ENCODE results near the gene CAMTA1. TPM values are rescaled to one million over a fixed set of nuclear protein-coding genes. Genes with fewer than 3 reads are reported as not detected.
"Not testable (repeated sequence)": the region's sequence is repeated elsewhere in the genome, so short reads cannot be mapped to it uniquely, and the experiment has no call there.

The CAMTA1 gene
- polyA plus RNA-seq, 3 donors from 2014 or later, result 52.7 to 89.0 (median 71.0) TPM

DNA sequence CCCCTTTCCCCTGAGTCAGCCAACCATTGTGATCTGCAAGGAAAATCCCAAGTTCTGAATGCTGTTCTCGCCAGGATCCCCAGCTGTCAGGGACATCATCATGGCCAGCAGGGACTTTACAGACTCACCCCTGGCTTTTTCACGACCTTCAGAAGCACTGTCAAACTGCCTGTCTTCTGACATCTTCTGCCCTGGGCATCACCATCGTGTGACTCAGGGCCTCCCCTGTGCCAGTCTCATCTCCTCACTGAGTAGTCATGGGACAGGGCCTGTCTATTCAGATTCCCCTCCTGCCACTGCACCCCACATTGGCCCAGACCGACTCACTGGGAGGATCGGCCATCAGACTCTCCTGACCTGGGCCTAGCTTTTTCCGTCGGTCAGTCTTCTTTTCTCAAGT lies 913.4 kb downstream of the CAMTA1 start:
- Mint-ChIP-seq H3K27ac (no peak overlapping the region), H3K9me3 (peaks cover 0 to 4% (median 0%) of the 10 kb centered on the region in 6 donors), H3K36me3 (no peaks in the 10 kb centered on the region), H3K4me1 (peaks cover 0 to 3% of the 10 kb centered on the region in 2 donors), H3K4me3 (no peak overlapping the region), H3K27me3 (ENCODE audit: low read depth in 3 of 3) (peaks cover 4 to 22% (median 7%) of the 10 kb centered on the region in 3 donors)
- DNase-seq, result no peak

GRCh38 chr1:7702365-7702764 lies 917.1 kb downstream of the CAMTA1 start:
- no peaks in the 10 kb centered on the region for H3K9me3 Mint-ChIP-seq
- DNase-seq, result no peak

DNA sequence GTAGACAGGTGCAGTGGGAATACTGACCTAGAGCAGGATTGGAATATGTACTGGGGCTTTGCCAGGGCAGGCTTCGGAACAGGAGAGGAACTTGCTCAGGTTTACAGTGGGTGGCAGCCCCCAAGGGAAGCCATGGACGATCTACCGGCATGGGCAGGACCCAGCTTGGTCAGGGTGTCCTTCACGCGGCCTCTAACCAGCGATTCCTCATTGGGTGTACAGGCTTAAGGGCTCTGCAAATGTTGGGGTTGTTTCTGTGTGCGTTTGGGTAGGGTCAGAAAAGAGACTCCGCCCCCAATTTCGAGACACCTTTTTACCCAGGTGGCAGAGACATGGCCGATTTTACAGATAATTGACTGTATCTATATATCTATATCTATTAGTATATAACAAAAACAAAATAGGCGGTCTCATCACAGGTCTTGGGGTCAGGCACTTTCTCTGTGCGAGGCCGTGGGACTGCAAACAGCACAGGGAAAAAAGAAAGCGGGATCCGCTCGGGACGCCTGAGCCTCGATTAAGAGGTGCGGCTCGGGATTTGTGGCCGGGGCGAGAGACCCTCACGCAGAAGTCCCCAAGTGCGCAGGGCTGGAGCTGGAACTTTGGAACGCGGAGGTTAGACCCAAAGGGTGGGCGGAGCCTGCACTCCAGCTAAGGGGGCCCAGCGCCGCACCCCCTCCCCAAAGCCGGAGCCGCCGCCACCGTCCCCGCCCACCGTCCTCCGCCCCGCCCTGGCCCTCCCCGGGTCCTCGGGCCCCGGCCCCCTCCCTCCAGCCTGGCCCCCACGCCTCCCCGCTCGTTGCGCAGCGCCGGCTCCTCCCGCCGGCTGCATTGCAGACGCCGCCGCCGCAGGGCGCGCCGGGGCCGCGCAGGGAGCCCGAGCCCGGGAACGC lies 918.3 kb downstream of the CAMTA1 start:
- H3K4me3 Mint-ChIP-seq, result peak overlapping the region; percentile 69 to 83 (median 75)
- H3K4me1 Mint-ChIP-seq, result peaks cover 9 to 13% of the 10 kb centered on the region in 2 donors
- H3K27me3 Mint-ChIP-seq (ENCODE audit: low read depth in 3 of 3), result peaks cover 6 to 32% (median 15%) of the 10 kb centered on the region in 3 donors
- DNase-seq, result peak in 1 of 3 donors; percentile 13
- H3K27ac Mint-ChIP-seq, result peak overlapping the region in 1 of 6 donors; percentile 12
- H3K36me3 Mint-ChIP-seq, result no peaks in the 10 kb centered on the region
- no peaks in the 10 kb centered on the region for H3K9me3 Mint-ChIP-seq

More at GRCh38 chr1:7702365-7702764, 917.1 kb downstream of the CAMTA1 start:
- Mint-ChIP-seq H3K27ac (peak overlapping the region in 1 of 6 donors; percentile 12), H3K4me3 (peak overlapping the region in 3 of 5 donors; percentile 40 to 63 (median 41)), H3K36me3 (no peaks in the 10 kb centered on the region), H3K27me3 (ENCODE audit: low read depth in 3 of 3) (peaks cover 6 to 29% (median 15%) of the 10 kb centered on the region in 3 donors), H3K4me1 (peaks cover 9 to 13% of the 10 kb centered on the region in 2 donors)

DNA sequence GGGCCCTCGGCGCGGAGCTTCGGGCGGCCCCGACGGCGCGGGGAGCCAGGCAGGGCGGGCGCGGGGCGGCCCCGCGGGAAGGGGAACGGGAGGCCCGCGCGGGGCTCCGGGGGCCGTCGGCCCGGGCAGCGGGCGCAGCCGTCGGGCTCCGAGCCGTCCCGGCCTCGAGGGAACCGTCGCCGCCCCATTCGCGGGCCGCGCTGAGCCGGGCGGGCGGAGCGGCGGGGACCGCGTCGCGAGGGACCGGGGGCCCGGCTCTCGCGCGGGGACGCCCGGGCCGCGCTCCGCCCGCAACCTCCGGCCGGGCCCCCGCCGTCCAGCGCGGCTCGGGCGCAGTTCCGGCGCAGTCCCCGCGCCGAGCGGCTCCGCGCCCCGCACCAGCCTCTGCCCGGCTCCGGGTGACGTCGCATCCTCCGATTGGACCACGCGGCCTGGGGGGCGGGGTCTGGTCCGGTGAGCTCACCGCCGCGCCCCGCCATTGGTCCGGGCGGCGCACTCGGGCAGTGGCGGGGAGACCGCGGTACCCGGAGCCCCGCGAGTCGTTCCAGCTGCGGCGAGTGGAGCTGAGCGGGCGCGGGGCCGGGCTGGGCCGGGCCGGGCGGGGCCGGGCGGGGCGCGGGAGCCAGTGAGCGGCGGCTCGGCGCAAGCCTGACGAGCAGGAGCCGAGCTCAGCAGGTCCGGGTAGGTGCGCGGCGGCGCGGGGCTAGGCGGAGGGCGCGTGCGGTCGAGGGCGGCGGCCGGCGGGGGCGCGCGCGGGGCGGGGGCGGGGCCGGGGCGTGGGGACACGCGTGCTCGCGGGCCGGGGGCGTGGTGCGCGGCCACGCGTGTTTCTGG lies 919.2 kb downstream of the CAMTA1 start:
- Mint-ChIP-seq H3K4me3 (peak overlapping the region in 3 of 5 donors; percentile 17 to 85 (median 60)), H3K4me1 (peaks cover 9 to 13% of the 10 kb centered on the region in 2 donors), H3K36me3 (no peaks in the 10 kb centered on the region), H3K9me3 (no peaks in the 10 kb centered on the region), H3K27me3 (ENCODE audit: low read depth in 3 of 3) (peaks cover 6 to 35% (median 15%) of the 10 kb centered on the region in 3 donors), H3K27ac (no peak overlapping the region)
- DNase-seq, result peak; percentile 89 to 91 (median 90)

GRCh38 chr1:7705048-7705907 lies 920.0 kb downstream of the CAMTA1 start:
- Mint-ChIP-seq H3K9me3 (no peaks in the 10 kb centered on the region), H3K27me3 (ENCODE audit: low read depth in 3 of 3) (peaks cover 6 to 35% (median 19%) of the 10 kb centered on the region in 3 donors), H3K4me3 (peak overlapping the region; percentile 80 to 85 (median 84)), H3K4me1 (peaks cover 9 to 13% of the 10 kb centered on the region in 2 donors), H3K36me3 (no peaks in the 10 kb centered on the region), H3K27ac (peak overlapping the region in 5 of 6 donors; percentile 45 to 72 (median 61))
- peak; percentile 43 to 47 (median 46) for DNase-seq

- Mint-ChIP-seq H3K4me1 (peaks cover 9 to 13% of the 10 kb centered on the region in 2 donors), H3K9me3 (no peaks in the 10 kb centered on the region), H3K27ac (peak overlapping the region in 2 of 6 donors; percentile 45 to 72), H3K27me3 (ENCODE audit: low read depth in 3 of 3) (peaks cover 6 to 35% (median 19%) of the 10 kb centered on the region in 3 donors), H3K4me3 (peak overlapping the region; percentile 77 to 85 (median 83)), H3K36me3 (no peaks in the 10 kb centered on the region)
- no peak for DNase-seq
Measured at GRCh38 chr1:7705908-7706216, 920.6 kb downstream of the CAMTA1 start.

DNA sequence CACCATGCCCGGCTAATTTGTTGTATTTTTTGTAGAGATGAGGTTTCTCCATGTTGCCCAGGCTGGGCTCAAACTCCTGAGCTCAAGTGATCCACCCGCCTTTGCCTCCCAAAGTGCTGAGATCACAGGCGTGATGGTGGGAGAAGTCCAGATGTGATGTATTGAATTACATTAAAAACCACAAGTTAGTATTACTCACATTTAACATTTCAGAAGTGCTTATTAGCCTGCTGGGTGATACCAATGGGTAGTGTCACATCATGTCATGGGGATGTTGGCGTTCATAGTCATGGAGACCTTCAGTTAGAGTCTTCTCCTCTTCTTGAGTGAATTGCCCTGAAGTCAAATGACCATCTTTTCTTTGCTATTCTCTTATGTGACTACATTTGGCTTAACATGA lies 922.3 kb downstream of the CAMTA1 start:
- Mint-ChIP-seq H3K9me3 (peaks cover 0 to under 1% (median 0%) of the 10 kb centered on the region in 6 donors), H3K36me3 (no peaks in the 10 kb centered on the region), H3K4me1 (peaks cover 9 to 13% of the 10 kb centered on the region in 2 donors), H3K4me3 (no peak overlapping the region), H3K27ac (no peak overlapping the region), H3K27me3 (ENCODE audit: low read depth in 3 of 3) (peaks cover 6 to 31% (median 19%) of the 10 kb centered on the region in 3 donors)
- DNase-seq, result no peak

GRCh38 chr1:7708065-7708464 lies 922.8 kb downstream of the CAMTA1 start:
- H3K27me3 Mint-ChIP-seq (ENCODE audit: low read depth in 3 of 3), result peaks cover 3 to 27% (median 19%) of the 10 kb centered on the region in 3 donors
- not testable (repeated sequence) for H3K9me3 Mint-ChIP-seq, H3K36me3 Mint-ChIP-seq, H3K4me3 Mint-ChIP-seq, H3K27ac Mint-ChIP-seq, DNase-seq
- peaks cover 9 to 13% of the 10 kb centered on the region in 2 donors for H3K4me1 Mint-ChIP-seq

- no peaks in the 10 kb centered on the region for H3K36me3 Mint-ChIP-seq
- H3K4me1 Mint-ChIP-seq, result peaks cover 2 to 5% of the 10 kb centered on the region in 2 donors
- H3K27ac Mint-ChIP-seq, result no peak overlapping the region
- H3K4me3 Mint-ChIP-seq, result no peak overlapping the region
- H3K9me3 Mint-ChIP-seq, result peaks cover 0 to 2% (median 0%) of the 10 kb centered on the region in 6 donors
- peaks cover 3 to 20% (median 13%) of the 10 kb centered on the region in 3 donors for H3K27me3 Mint-ChIP-seq (ENCODE audit: low read depth in 3 of 3)
- DNase-seq, result no peak
Measured at GRCh38 chr1:7710859-7711258, 925.6 kb downstream of the CAMTA1 start.

- Mint-ChIP-seq H3K4me3 (no peak overlapping the region), H3K36me3 (no peaks in the 10 kb centered on the region), H3K27me3 (ENCODE audit: low read depth in 3 of 3) (peaks cover 0 to 11% (median 6%) of the 10 kb centered on the region in 3 donors), H3K9me3 (peaks cover 0 to 2% (median 0%) of the 10 kb centered on the region in 6 donors), H3K27ac (no peak overlapping the region), H3K4me1 (no peaks in the 10 kb centered on the region)
- no peak for DNase-seq
Measured at GRCh38 chr1:7712731-7713323, 927.6 kb downstream of the CAMTA1 start.

- Mint-ChIP-seq H3K27ac (no peak overlapping the region), H3K36me3 (no peaks in the 10 kb centered on the region), H3K9me3 (peaks cover 0 to 2% (median 0%) of the 10 kb centered on the region in 6 donors), H3K27me3 (ENCODE audit: low read depth in 3 of 3) (peaks cover 1 to 11% (median 2%) of the 10 kb centered on the region in 3 donors), H3K4me3 (no peak overlapping the region), H3K4me1 (no peaks in the 10 kb centered on the region)
- DNase-seq, result no peak
Measured at GRCh38 chr1:7716506-7716905, 931.3 kb downstream of the CAMTA1 start.

GRCh38 chr1:7717748-7718368 lies 932.6 kb downstream of the CAMTA1 start:
- H3K4me3 Mint-ChIP-seq, result no peak overlapping the region
- DNase-seq, result no peak
- H3K36me3 Mint-ChIP-seq, result no peaks in the 10 kb centered on the region
- H3K27ac Mint-ChIP-seq, result no peak overlapping the region
- H3K9me3 Mint-ChIP-seq, result no peaks in the 10 kb centered on the region
- no peaks in the 10 kb centered on the region for H3K4me1 Mint-ChIP-seq
- peaks cover 2 to 11% (median 3%) of the 10 kb centered on the region in 3 donors for H3K27me3 Mint-ChIP-seq (ENCODE audit: low read depth in 3 of 3)

Measured in immature natural killer cell (primary cell).